Left renal cortex interstitium (tissue), 4 donors: ENCODE data around the gene TCF4. TPM values are rescaled to one million over a fixed set of nuclear protein-coding genes. Genes with fewer than 3 reads are reported as not detected.

ENCODE experiments used
- DNase-seq, 4 donors: peaks; one replicate each; pipeline ENCODE4 v3.0.0-alpha.2; 2013; ENCODE audit warnings: low read depth in 4 of 4, low spot score in 2 of 4, missing footprints in 1 of 4
- polyA plus RNA-seq, 4 donors: library from polyadenylated mRNA; unstranded; fragments of 120-200 nt; gene quantifications; one replicate each; pipeline ENCODE4 v1.2.1, GENCODE V29; 2013; ENCODE audit not compliant: insufficient read length in 4 of 4

Gene TCF4
- polyA plus RNA-seq, 4 donors = 60.9 to 74.8 (median 71.2) TPM

DNA sequence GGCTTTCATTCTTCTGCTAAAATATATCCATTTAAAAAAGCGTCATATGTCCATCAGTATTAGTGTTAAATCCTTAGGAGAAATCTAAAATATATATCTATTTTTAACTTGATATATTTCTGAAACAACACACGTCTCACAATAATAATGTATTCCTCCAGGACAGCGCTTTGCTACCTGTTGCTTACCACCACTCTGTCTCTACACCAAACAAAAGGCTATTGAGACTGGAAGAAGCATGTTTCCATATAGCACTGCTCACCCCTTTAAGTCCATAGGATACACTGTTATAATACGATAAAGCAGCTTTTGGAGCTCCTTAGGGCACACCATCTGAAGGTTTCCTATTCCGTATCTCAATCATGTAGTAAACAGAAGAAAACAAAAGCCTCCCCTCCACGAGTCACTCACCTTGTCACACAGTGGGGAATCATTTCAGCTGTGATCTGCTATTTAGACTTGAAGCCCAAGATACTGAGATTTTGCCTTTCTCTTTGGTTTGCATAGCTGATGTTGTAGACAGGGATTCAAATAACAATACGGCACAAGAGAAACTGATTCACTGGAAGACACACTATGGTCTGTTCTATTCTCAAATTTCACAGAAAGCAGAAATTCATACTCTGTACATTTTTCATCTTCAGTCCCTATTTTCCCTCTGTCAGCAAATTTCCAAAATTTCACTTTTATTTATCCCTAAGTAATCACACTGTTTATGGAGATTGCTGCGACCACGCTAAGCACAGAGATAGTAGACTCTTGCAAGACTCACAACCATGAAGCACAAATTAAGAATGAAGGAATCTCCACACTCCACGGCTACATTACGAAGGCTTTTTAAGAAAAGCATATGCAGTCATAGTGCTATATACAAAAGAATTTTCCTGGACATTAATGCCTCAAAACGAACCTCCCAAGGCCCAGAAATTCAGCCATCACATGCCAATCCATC lies 187.1 kb downstream of the TCF4 start:
- DNase-seq = no peak

DNA sequence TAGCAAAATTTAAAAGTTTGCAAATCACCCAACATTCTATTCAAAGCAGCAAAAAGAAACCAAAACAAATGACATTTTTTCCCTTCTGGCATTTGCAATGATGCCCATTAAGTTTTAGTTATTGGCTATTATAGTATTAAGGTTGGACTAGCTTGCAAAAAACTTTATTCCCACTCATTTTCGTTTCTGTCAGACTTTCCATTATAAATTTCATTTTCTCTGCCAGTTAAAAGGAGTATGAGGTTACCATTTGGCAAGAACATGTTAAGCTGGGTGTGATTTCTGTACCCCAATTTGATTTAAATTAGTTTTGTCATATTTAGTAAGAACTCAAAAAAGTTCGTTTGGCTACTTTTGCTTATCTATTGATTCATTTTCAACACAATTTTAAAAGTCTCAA lies 187.9 kb downstream of the TCF4 start:
- no peak for DNase-seq

DNA sequence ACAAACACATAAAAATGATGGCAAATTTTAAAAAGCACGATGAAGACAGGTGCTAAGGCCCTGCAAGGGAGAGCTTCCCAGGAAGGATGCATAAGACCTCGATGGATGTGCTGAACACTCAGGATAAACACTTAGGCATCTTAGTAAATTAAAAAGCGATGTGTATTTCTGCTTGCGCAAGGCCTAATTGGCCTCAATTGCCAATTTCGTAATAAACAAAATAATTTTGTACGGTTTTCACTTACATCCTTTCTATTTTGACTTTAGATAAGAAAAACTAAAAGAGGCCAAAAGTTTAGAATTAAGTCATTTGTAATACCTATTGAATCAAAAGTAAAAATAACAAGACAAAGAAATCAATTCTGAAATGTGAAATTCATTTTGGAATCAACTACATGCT lies 189.1 kb downstream of the TCF4 start:
- no peak for DNase-seq

DNA sequence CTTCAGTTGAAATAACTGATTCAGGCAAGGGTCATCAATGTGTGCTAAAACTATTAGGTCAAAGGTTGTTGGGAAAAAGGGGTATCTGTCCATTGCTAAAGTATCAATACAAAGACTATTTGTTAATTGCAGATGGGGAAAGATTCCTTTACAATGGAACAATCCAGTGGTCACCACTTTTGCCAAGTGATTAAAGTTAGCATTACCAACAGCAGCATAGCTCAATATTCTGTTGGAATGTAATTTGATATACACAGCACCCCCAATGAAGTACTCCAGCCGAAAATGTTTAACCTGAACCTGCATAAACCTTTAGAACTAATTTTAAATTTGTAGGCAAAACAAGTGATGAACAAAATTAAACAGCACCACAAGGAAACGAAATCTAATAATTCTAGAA lies 191.0 kb downstream of the TCF4 start:
- no peak for DNase-seq

DNA sequence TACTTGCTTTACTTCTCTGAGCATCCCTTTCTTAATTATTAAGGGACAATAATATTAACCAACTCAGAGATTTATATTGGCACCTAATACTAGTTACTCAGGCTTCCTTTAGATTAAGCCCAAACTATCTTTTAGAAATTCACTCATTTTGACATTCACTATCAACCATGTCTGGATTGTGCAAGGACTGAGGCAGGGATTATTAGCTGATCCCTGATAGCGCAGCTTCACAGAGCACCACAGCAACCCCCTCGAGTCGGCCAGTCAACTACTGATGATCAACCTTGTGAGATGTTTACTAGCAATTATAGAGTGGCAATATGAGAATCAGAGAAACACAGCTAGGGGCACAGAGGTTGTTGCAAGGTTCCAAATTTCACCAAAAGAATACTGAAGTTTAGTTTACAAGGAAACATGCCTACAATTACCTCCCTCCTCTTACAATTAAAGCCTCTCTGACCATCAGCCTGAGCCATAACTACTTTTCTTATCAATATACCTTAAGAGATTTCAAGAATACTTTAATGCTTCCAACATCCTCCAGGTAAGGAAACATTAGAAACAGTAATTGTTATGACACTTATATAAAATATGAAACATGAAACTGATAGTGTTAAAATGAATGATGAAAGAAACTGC lies 191.6 kb downstream of the TCF4 start:
- no peak for DNase-seq

DNA sequence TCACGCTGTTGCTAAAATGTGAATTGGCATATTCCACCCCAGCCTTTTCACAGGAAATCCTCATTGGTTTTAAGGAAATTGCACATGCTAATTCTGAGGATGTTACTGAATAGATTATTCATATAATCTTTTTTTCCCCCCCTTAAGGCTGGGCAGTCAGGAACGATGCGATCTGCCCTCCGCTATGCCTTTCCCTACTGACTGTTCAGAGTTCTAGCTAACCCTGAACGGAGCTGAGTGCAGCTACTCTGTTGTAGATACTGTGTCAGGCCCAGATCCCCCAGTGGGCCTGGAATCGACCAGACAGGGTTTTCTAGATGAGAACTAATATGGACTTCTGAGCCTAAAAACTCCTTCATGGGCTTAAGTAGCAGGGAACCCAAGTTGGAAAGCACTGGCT lies 192.2 kb downstream of the TCF4 start:
- DNase-seq = no peak

DNA sequence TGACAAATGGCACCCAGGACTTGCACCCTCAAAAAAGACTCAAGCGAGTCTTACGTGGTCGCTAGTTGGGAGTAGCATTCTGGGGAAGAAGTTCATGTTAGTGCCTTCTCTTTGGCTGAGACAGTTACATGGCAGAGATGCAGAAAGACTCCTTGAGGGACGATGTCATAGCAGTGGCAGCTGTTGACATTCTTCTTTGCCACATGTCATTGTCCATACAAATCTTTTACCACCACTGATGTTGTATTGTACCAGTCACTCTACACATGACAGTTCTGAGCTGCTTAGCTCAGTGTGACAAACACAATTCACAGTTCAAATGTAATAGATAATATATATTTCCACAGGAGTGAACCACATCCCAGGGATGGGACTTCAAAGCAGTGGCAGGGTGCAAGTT lies 197.1 kb downstream of the TCF4 start:
- DNase-seq = no peak

DNA sequence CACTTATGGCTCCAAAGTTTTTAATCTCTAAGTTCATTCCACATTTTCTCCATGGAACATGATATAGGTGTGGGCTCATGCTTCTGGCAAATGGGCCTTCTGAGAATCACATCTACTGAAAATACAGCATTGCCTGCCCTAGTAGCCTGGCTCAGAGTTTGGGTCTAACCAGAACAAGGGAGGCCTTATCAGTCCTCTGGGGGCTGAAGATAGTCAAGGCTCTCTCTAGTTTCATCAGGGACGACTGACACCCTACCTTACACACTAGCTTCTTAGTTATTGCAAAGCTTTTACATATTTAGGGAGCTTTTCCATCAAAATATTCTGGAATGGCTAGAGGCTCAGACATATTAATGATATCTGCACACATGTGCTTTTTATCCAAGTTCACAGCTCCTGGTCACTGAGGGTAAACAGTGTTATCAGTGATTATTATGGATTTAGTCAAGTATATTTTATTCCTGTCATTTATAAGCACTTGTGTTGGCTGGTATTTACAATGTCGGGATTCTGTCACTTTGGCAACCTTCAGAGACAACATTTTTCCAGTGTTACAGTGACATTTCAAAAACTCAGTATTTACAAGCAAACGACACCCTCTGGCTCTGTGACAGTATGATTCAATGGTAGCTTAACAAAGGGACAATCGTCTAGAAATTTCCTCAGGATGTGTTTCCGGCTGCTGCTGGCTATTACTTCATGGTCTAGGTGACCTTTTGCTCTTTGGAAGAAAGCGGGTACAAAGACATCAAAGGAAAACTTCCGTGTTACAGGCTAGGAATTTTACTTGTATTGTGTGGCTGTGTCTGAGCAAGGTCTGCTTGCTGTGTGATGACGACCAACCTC lies 200.6 kb downstream of the TCF4 start:
- DNase-seq = no peak

DNA sequence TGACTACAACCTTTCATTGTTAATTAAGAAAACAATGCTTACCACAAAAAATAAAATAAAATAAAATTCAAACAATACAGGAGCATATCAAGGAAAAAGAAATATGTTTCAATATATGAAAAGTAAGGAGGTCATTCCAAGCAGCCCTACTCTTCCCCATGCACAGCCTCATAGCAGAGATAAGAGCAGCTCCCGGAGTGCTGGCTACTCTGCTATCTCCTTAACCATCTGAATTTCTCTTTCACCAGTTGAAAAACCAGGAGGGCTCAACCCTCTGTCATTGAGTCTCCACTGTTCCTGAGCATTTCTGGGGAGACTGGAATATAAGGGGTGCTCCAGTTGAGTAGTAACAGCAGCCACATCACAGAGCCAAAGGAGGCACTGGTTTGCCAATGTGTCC lies 201.4 kb downstream of the TCF4 start:
- DNase-seq = no peak

DNA sequence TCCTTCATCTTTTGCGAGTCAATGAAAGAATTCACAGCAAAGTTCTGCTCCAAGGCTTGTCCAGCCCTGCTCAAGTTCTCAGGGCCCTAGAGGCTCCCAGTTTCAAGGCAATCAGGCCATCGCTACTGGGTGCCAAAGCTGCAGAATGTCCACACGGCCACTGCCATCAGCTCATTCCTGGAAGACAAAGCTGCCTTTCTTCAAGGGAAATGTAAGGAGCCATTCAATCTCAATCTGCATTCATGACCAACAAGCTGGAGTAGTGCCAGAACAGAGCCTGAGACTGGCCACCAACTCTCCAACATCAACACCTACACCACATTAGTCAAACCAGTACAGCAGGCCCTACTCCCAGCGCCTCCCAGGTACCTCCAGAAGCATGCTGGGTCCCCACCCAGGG lies 202.2 kb downstream of the TCF4 start:
- no peak for DNase-seq

DNA sequence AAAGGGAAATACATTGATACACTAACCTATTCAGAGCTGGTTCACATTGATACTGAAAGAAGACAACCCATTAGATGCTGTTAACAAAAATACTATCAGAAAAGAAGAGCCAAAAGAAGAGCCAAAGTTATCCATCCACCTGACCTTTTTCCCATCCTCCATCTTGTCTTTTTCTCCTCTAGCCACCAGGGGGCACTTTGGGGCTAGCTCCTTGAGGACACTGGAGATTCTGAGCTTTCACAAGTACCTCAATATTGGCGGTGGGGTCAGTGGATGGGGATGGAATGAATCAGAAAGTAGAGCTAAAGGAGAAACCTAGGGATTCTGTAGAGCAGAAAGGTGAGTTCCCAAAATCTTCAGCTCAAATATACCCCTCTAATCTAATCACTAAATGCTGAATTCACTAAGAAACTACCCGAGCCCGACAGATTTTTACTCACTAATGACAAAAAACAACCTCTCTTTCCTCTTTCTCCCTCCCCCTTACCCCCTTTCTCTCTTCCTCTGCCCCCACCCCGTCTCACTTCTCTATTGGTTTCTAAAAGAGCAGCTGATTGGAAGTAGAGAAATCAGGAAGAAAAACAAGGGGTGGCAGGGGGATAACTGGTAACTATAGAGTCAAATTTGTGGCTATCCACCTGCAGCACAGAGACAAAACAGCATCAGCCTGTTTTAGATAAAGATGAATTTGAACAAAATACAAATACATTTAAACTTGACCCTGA lies 203.3 kb downstream of the TCF4 start:
- no peak for DNase-seq

DNA sequence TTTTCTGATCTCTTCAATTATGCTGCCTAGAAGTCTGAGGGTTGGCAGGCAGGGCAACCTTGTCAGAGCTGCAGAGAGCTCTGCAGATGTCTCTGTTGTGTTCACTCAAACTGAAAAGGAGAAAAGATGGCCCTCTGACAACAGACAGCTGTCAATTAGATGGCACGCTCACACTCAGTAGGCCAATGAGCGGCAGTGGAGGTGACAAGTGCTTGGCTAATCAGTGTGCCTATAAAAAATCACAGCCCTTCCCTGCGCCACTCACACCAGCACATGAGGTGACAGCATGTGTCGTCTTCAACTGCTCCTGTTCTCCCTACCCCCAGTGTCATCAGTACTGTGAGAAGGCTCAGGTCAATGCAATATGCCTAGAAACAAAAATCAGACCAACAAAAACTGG lies 203.9 kb downstream of the TCF4 start:
- no peak for DNase-seq

DNA sequence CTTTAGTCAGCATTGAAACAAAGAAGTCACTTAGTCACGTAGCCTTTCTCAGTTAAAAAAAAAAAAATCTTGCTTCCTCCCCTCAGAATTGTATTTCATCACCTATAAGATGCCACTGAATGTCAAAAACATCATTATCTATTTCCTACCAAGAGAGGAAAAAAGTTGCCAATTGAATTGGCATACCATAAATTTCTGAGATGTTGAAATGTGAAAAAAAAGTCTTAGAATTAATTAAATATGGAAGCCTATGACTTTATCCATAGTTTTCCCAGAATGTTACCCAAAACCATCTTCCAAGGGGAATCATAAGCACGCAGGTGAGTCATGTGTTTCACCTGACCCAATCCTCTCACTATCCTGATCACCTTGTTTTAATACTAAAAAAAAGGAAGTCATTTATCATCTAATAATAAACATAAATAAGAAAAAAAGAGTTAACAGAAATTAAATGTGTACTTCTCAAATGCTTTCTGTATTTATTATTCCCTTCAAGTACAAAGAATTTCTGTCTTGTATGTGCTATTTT lies 205.7 kb downstream of the TCF4 start:
- DNase-seq = no peak

DNA sequence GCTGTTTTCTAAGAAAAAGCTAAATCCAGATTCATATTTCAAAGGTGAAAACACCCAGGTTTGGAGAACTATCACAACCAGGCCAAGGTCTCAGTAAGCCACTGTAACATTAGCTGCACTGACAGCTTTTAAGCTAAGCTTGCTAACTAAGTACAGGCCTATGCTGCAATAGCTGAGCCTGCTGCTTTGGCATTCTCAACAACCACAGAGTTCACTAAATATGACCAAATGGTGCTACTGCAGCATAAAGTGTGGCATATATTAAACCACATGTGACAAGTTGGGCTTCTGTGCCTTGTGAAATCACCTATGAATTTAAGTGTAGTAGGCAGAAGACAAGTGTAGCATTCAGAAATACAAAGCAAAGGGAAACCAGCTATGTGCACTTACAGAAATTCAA lies 206.7 kb downstream of the TCF4 start:
- no peak for DNase-seq

DNA sequence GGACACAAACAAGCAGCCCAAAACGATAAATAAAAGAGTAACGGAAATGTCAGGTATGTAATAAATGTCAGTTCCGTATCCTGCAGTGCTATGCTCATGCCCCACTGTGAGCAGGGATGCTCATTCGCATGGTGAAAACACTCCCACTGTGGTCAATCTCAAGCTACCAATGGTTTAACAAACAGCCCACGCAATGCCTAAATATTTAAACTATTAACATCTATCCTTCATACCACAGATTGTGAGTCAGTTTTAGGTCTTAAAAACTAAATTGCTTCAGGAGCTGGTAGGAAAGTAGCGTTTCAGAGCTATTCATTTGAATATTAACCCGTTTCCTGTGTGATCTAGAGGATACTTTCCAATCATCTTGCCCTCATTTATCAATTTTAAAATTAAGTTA lies 207.4 kb downstream of the TCF4 start:
- DNase-seq = no peak

DNA sequence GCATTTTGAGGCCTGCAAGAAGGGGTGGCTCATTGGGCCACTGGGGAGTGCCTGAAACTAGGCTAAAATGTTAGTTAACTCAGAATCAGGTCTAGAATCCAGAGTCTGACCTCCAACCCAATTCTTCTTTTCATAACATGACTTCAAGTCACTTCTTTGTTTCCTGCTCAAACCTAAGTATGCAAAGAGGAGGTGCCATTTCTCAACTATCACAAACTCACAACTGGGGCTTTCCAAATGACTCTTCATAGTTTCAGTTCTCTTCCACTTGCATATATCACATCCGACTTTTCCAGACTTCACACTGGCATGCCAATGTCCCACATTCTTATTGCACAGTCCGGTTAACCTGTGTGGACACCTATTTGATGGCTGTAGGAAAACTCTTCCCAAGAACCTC lies 211.6 kb downstream of the TCF4 start:
- DNase-seq = no peak

DNA sequence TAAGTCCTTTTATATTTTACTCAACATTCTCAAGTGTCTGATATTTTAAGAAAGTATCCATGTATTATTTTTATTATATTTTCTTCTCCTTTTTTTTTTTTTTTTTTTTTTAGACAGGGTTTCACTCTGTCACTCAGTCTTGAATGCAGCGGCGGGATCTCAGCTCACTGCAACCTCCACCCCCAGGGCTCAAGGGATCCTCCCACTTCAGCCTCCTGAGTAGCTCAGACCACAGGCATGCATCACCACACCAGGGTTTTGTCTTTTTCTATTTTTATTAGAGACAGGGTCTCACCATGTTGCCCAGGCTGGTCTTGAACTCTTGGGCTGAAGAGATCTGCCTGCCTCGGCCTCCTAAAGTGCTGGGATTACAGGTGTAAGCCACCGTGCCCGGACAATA lies 212.1 kb downstream of the TCF4 start:
- no peak for DNase-seq

DNA sequence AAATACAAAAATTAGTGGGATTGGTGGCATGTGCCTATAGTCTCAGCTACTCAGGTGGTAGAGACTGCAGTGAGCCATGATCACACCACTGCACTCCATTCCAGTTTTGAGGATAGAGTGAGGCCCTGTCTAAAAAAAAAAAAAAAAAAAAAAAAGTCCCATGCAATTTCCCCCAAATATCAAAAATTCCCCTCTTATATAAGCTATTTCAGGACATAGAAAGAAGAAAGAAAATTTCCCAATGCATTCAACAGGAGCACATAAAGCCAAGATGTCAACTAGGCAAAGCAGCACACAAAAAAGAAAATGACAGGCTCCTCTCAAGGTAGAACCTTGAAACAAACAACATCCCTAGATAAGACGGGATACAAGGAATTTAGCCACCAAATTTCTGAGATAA lies 213.3 kb downstream of the TCF4 start:
- DNase-seq = no peak

DNA sequence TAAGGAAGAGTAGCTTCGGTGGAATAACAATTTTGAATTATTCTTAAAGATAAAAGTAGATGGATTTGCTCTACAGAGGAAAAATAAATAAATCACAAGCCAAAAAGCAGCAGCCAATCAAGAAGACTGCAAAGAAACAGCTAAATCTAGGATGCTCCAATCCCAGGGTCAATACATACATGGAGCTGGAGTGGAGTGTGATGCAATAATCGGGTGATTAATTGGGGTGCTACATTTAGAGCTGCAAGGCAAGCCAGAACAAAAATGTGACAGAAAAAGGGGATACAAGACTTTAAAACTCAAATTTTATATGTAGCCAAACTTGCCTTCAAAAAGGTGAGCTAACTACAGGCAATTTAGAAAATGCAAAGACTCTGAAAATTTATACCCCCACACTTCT lies 215.8 kb downstream of the TCF4 start:
- DNase-seq = no peak

DNA sequence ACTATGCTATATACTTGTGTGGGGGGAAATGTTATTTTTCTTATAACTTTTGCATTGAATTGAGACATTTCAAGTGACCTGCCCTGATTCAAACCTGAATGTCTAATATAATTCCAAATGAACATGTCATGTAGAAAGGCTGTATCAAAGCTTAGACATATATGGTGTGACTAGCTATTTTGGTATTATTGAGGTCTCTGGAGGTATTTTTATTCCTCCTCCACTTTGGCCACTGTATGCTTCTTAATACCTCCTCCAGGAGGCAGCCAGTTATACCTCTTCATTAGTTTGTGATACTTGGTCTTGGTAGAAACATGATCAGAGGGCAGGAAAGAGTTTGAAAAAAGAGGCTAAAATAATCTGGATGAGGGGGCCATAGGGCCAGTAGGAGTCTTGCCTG lies 217.1 kb downstream of the TCF4 start:
- no peak for DNase-seq
